Stimulated activated CD4-positive, alpha-beta T cell treated with anti-CD3 and anti-CD28 coated beads, Interleukin-2, amount 100 ng/mL, for 24 hours (primary cell): ENCODE measurements around the gene ADSL.

Experiments
- DNase-seq, 2 donors: peaks; one replicate each; pipeline ENCODE4 v3.0.0-alpha.2; 2020

The ADSL gene

DNA sequence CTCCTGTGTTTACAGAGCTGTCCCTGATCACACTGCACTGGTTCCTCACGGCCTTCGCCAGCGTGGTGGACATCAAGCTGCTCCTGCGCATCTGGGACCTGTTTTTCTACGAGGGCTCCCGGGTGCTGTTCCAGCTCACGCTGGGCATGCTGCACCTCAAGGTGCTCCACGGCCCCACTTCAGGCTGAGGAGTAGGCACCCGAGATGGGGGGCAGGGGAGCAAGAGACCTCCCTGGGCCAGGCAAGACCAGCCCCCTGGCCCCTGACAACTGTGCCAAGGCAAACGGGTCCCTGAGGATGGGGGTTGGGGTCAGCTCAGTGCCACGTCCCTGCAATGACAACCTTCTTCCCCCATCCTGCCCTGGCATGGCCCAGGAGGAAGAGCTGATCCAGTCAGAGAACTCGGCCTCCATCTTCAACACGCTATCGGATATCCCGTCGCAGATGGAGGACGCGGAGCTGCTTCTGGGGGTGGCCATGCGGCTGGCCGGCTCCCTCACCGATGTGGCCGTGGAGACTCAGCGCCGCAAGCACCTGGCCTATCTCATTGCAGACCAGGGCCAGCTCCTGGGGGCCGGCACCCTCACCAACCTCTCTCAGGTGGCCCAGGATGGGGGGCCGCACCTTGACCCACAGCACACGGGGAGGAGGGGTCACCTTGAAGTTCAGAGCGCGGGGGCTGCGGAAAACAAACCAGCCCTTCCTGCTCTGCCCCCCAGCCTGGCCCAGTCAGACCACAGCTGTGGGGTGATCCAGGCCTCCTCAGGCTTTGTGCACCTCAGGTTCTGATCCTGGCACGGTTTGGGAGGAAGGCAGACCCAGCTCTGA lies 60.0 kb downstream of the ADSL start:
- DNase-seq, result no peak

- DNase-seq, result no peak
Measured at GRCh38 chr22:40407021-40407761, 60.9 kb downstream of the ADSL start.

- no peak for DNase-seq
Measured at GRCh38 chr22:40407831-40408717, 61.8 kb downstream of the ADSL start.

DNA sequence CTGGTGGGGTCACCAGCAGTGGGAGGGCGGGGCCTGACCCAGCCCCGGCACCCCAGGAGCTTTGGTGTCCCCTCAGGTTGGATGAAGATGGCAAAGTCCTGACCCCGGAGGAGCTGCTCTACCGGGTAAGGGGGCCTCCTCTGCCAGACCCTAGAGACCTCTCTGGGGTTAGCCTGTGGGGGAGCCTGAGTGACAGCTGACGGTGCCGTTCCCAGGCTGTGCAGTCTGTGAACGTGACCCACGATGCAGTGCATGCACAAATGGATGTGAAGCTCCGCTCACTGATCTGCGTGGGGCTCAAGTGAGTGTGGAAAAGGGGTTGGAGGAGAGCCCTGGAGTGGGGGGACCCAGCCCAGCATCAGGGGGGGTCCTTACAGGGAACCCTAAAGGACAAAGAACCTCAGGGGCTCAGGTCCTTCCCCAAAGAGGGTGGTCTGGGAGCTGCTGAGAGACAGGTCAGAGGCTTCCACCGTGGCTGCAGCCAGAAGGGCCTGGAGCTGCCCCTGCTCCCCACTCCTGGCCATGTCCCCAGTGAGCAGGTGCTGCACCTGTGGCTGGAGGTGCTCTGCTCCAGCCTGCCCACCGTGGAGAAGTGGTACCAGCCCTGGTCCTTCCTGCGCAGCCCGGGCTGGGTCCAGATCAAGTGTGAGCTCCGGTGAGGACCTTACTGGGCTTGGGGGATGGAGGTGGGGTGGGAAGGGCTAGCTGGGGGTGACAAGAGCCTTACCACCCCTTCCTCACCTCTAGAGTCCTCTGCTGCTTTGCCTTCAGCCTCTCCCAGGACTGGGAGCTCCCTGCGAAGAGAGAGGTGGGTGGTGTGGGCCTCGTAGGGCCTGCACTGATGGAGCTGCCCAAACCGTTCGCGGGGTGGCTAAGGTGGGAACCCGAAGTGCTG lies 62.7 kb downstream of the ADSL start:
- DNase-seq, result no peak

DNA sequence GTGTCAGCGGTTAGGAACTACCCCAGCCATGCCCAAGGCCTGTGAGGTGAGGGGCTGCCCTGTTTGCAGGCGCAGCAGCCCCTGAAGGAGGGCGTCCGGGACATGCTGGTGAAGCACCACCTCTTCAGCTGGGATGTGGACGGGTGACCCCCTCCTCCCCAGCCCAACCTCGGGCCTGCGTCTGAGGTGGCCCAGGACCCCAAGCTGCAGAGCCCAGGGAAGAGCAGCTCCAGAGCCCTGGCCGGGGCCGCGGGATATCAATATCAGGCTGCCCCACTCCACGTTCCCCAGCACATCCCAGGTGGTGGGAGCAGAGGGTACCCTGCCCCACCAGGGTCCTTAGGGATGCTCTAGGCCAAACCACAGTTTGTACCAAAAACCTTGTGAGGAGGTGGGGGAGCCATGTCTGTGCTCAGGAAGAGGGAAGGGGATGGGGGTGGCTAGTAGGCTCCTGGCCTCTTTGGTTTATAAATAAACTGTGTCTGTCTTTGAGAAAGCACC lies 63.4 kb downstream of the ADSL start:
- no peak for DNase-seq

- DNase-seq, result no peak
Measured at GRCh38 chr22:40410272-40410671, 64.0 kb downstream of the ADSL start.

DNA sequence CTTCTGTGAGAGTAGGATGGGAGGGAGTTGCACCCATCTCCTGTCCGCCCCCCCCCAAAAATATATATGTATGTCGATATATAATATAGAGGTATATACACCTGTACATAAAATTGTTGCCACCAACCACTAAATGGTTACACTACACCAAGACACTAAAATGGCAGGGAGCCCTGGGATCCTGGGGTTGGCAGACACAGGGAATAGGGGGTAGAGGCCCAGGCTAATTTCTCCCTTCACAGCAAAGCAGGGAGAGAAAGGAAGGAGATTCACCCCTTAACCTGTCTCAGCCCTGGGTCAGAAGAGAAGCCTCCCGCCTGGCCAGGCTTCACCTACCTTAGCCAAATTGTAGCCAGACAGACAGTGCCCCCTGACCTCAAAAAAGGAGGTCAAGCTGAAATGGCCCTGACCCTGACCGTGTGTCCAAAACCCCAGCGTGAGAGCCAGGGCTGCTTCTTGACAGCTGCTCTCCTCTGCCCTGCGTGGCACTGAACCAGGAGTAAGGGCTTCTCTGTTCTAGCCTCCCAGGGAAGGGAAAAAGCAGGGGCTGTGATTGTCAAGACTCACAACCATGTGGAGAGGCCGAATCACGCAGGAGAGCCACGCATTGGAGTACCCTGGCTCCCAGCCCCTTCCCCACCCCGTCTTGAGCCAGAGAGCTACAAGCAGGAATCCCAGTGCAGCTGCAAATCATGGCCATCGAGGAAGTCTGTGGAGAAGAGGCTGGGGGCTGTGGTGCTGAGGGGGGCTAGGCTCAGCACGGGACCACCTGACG lies 64.6 kb downstream of the ADSL start:
- DNase-seq, result no peak

DNA sequence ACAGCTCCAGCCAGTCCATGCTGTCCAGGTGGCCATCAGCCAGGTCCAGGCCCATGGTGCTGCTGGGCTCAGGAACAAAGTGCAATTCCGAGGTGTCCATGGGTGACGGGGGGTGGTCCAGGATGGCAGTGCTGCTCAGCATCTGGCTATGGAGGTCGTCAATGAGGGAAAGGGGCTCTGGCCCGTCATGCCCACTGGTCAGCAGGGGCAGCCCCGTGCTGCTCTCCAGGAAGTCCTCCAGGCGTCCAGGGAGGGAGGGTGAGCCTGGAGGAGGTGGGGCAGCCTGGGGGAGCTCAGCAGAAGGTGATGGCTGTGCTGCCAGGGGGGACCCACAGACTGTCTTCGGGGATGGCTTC lies 65.2 kb downstream of the ADSL start:
- DNase-seq, result no peak

GRCh38 chr22:40412441-40412840 lies 66.1 kb downstream of the ADSL start:
- no peak for DNase-seq

DNA sequence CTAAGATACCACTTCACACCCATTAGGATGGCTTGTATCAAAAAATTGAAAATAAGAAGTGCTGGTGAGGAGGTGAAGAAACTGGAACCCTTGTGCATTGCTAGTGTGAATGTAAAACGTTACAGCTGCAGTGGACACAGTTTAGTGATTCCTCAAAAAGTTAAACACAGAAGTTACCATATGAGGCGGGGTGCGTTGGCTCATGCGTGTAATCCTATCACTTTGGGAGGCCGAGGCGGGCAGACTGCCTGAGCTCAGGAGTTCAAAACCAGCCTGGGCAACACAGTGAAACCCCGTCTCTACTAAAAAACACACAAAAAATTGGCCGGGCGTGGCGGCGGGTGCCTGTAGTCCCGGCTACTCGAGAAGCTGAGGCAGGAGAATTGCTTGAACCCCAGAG lies 67.6 kb downstream of the ADSL start:
- no peak for DNase-seq

DNA sequence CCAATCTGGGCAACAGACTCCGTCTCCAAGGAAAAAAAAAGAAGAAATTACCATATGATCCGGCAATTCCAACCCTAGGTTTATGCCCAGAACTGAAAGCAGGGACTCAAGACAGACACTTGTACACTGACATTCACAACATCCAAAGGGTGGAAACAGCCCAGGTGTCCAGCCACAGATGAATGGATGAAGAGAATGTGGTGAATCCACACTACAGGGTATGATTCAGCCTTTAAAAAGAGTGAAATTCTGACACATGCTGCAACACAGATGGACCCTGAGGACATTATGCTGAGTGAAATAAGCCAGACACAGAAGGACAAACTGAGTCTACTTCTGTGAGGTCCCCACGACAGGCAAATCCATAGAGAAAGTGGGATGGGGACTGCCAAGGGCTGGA lies 68.0 kb downstream of the ADSL start:
- DNase-seq, result no peak

GRCh38 chr22:40414838-40415505 lies 68.7 kb downstream of the ADSL start:
- DNase-seq, result no peak

DNA sequence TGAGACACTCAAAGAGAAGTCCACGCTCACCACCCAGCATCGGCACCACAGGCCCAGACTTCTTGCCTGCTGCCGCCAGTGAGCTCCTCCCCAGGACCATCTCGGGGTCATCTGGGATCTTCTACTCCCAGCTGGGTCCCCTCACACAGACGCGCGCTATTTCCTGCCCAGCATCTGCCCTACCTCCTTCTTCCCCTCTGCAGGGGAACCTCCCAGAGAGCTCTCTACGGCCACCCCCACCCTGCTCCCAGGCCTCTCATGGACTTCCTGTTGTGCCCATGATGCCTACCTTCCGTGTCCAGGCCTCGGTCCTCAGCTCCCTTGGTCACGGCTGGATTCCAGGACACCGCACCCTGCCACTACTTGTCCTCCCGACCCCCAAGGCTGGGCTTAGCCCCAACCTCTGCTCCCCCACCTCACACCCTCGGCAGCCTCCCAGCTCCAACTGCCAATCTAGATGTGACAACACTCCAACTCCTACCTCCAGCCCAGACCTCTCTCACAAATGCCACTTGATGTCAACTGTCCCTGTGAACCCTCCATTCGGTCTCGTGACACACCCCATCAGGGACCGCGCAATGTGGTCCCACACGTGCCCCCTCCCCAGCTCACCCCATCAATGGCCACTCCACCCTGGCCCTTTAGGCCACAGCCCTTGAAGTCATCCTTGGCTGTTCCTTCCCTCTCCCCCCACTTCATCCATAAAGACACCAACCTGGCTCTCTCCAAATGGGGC lies 69.4 kb downstream of the ADSL start:
- no peak for DNase-seq

DNA sequence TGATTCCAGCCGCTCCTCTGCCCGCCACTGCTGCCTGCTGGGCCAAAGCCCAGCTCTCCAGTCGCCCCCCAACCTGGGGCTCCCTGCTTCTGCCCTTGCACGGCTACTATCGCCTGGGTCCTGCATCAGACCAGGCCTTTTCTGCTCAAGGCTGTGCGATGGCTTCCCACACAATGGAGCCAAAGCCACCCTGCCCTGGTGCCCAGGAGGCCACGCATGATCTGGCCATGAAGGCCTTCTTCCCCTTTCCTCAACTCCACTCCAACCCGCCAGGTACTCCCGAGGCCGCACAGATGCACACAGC lies 69.9 kb downstream of the ADSL start:
- no peak for DNase-seq

GRCh38 chr22:40416636-40417035 lies 70.3 kb downstream of the ADSL start:
- DNase-seq, result no peak

DNA sequence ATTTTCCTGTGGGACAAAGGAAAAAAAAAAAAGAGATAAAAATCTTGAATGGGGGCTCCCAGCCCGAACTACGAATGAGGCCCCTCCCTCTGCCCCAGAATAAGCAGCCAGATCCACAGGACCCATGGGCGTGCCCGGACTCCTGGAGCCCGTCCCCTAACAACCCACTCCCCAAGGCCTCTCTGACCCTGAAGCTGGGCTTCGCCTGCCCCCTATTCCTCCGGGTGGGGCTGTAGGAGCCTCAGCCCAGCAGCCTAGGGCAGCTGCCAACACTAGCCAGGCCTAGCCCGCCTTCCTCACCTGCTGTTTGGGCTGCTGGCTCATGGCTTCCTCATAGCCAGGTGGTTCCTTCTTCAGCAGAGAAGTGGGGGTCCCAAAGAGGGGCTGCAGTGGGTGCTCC lies 70.7 kb downstream of the ADSL start:
- DNase-seq, result no peak

DNA sequence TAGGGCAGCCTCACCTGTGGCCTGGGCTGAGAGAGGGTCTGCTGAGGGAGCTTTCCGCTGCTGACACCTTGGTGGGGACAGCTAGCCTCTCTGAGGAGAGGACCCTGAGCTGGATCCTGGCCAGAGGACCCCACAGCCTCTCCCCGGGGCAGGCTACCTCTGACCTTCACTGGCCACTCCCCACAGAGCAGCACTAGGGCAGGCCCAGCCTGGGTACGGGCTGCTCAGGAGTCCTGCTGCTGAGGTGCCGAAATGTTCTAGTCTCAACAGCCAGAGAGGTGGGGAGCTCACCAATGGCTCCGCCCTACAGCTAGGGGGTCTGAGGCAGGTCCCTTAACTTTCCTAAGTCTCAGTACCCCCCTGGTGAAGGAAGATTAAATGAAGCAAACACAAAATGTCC lies 71.6 kb downstream of the ADSL start:
- DNase-seq, result no peak

DNA sequence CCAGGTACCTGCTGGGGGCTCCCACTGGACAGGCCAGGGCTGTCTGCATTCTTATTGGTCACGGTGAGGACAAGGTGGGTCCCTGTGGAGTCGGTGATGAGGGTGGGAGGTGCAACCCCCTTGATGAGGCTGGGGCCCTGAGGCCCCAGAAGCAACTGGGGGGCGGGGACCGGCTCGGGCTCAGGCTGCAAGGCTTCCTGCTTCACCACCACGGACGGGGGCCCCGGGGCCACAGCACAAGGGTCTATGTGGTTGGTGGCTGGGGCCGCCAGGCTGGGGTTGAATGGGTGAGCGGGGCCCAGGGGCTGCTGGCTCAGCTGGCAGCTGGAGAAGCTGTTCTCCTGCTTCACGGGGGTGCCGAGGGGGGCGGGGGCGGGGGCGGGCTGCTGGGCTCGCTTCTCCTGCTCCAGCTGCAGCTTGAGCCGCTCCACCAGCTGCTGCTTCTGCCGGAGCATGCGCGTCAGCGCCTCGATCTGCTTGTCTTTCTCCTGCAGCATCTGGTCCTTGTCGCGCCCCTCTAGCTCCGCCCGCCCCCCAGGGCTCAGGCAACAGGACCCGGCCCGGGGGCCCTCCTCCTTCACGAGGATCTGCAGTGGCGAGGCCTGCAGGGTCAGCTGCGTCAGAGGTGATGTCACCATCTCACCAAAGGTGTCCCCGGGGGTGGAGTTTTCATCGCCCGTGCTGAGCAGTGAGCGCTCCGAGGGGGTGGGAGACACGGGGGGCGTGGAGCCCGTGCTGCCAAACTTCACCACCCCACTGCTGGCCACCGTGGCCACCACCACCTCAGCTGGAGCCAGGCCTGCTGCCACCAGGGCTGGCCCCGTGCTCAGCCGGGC lies 72.3 kb downstream of the ADSL start:
- no peak for DNase-seq

- DNase-seq, result no peak
Measured at GRCh38 chr22:40419718-40420117, 73.4 kb downstream of the ADSL start.
